GM12878 (cell line): ENCODE results near the gene FGD5. TPM values are rescaled to one million over a fixed set of nuclear protein-coding genes. Genes with fewer than 3 reads are reported as not detected.

Source experiments
- ATAC-seq: fragments of 200-7000 bp; cut with Tn5 transposase; 3 replicates; pipeline ENCODE4 v1.9.1; 2020; ENCODE audit warnings: mild to moderate bottlenecking, moderate library complexity
- BruUV-seq: library from RNA; stranded (reverse); fragments of 400-500 nt; replicated peaks from 2 replicates; lab custom pipeline; 2021; lab: Mats Ljungman, UMichigan
- CTCF ChIA-PET: fragments of 300-600 bp; sonication (Branson Sonifier 250); formaldehyde crosslinking; extraction: SDS; loops from one replicate; lab custom pipeline; 2021; ENCODE audit warnings: inconsistent platforms; lab: Yijun Ruan, JAX
- POLR2A ChIA-PET: fragments of 350-600 bp; formaldehyde crosslinking; extraction: SDS; loops from one replicate; lab custom pipeline; 2021; ENCODE audit warnings: inconsistent platforms; lab: Charles Lee
- RAD21 ChIA-PET: fragments of 300-600 bp; sonication (Branson Sonifier 250); formaldehyde crosslinking; loops from one replicate; lab custom pipeline; 2023; ENCODE audit warnings: antibody characterized with exemption; ENCODE audit not compliant: unreplicated experiment; lab: Charles Lee
- SMC1A ChIA-PET: fragments of 300-600 bp; sonication (Branson Sonifier 250); formaldehyde crosslinking; loops from one replicate; lab custom pipeline; 2023; ENCODE audit not compliant: unreplicated experiment, uncharacterized antibody; lab: Charles Lee
- DNase-seq: peaks from one replicate; pipeline ENCODE4 v3.0.0-alpha.2; 2011; ENCODE audit warnings: low read depth, low spot score
- FAIRE-seq: peaks from 3 replicates; lab custom pipeline; 2011; peaks lifted over from hg19 to GRCh38; lab: Jason Lieb, UNC
- H2AFZ ChIP-seq: 2 replicates; pipeline ENCODE4 v1.6.0; 2011; ENCODE audit warnings: low read depth, low read length, control low read depth; ENCODE audit not compliant: control insufficient read depth
- H3K27ac ChIP-seq: 2 replicates; pipeline ENCODE4 v1.5.1; 2011; ENCODE audit warnings: control low read depth; ENCODE audit not compliant: control insufficient read depth, insufficient read depth
- H3K27me3 ChIP-seq, 2 experiments: replicated peaks in 1 of 2; 2 replicates each; pipeline versions ENCODE4 v1.6.0 to v1.6.1; 2011; ENCODE audit warnings: low read length in 1 of 2; ENCODE audit not compliant: control insufficient read depth in 2 of 2, insufficient read depth in 2 of 2
- H3K36me3 ChIP-seq, 2 experiments: 2 replicates each; pipeline ENCODE4 v1.5.1; 2011; ENCODE audit warnings: low read length in 1 of 2; ENCODE audit not compliant: control insufficient read depth in 2 of 2, insufficient read depth in 2 of 2
- H3K4me1 ChIP-seq: 2 replicates; pipeline ENCODE4 v1.6.1; 2011; ENCODE audit warnings: mild to moderate bottlenecking, low read length, moderate library complexity, mixed read lengths; ENCODE audit not compliant: control insufficient read depth, insufficient read depth
- H3K4me2 ChIP-seq: 2 replicates; pipeline ENCODE4 v1.6.0; 2011; ENCODE audit warnings: control low read depth; ENCODE audit not compliant: control insufficient read depth, insufficient read depth
- H3K4me3 ChIP-seq: fragments of 200-600 bp; sonication (generic); 2 replicates; pipeline ENCODE4 v1.5.1; 2016
- H3K79me2 ChIP-seq: 2 replicates; pipeline ENCODE4 v1.6.0; 2011; ENCODE audit warnings: low read length; ENCODE audit not compliant: control insufficient read depth, insufficient read depth
- H3K9ac ChIP-seq: 2 replicates; pipeline ENCODE4 v1.8.0; 2011; ENCODE audit warnings: low read length, control low read depth, mixed read lengths; ENCODE audit not compliant: control insufficient read depth, insufficient read depth
- H3K9me3 ChIP-seq: replicated peaks from 3 replicates; pipeline ENCODE4 v1.5.1; 2011; ENCODE audit warnings: mild to moderate bottlenecking, low read length; ENCODE audit not compliant: control insufficient read depth, insufficient read depth
- H4K20me1 ChIP-seq: 2 replicates; pipeline ENCODE4 v1.6.0; 2011; ENCODE audit not compliant: control insufficient read depth, insufficient read depth
- CEBPB ChIP-seq, 2 experiments: fragments of 150-350 bp in 1 of 2; IDR thresholded peaks; 2 replicates each; pipeline ENCODE4 v1.6.1; 2012 to 2014; ENCODE audit warnings: low read depth in 2 of 2, low read length in 2 of 2, borderline replicate concordance in 1 of 2, inconsistent platforms in 1 of 2
- EED ChIP-seq: sonication (generic); IDR thresholded peaks from 2 replicates; pipeline ENCODE4 v1.6.1; 2016; ENCODE audit warnings: antibody characterized with exemption, low read depth
- FOS ChIP-seq: IDR thresholded peaks from 3 replicates; pipeline ENCODE4 v1.6.1; 2011; ENCODE audit warnings: borderline replicate concordance; ENCODE audit not compliant: insufficient read length; ENCODE audit errors: extremely low read depth
- IKZF1 ChIP-seq: fragments of 450-650 bp; conservative IDR thresholded peaks from 2 replicates; pipeline ENCODE4 v1.6.1; 2017; ENCODE audit warnings: antibody characterized with exemption, mild to moderate bottlenecking
- IRF4 ChIP-seq: IDR thresholded peaks from 2 replicates; pipeline ENCODE4 v1.6.1; 2011; ENCODE audit warnings: low read depth, low read length
- LARP7 ChIP-seq: fragments of 450-650 bp; IDR thresholded peaks from 2 replicates; pipeline ENCODE4 v1.6.1; 2017; ENCODE audit warnings: mild to moderate bottlenecking
- MTA2 ChIP-seq: fragments of 450-650 bp; IDR thresholded peaks from 2 replicates; pipeline ENCODE4 v1.6.1; 2016; ENCODE audit warnings: low read depth, mild to moderate bottlenecking, moderate library complexity
- NFYB ChIP-seq: IDR thresholded peaks from 2 replicates; pipeline ENCODE4 v1.6.1; 2011; ENCODE audit warnings: low read depth, mild to moderate bottlenecking, low read length, improper control_type of control experiment, moderate library complexity; ENCODE audit not compliant: insufficient read depth
- RBBP5 ChIP-seq: fragments of 200-600 bp; sonication (generic); conservative IDR thresholded peaks from 2 replicates; pipeline ENCODE4 v1.6.1; 2016
- SMAD5 ChIP-seq: IDR thresholded peaks from 2 replicates; pipeline ENCODE4 v1.6.1; 2016; ENCODE audit warnings: antibody characterized with exemption, low read depth
- YBX1 ChIP-seq: fragments of 450-650 bp; IDR thresholded peaks from 2 replicates; pipeline ENCODE4 v1.6.1; 2016; ENCODE audit warnings: antibody characterized with exemption
- WGBS: methylation state at CpG from one replicate; pipeline ENCODE4 v1.1.6; 2016; ENCODE audit warnings: low lambda C conversion rate; ENCODE audit not compliant: insufficient replicate concordance, insufficient coverage; ENCODE audit errors: missing lambda C conversion rate; 5-methylcytosine and 5-hydroxymethylcytosine counted together
- in situ Hi-C: fragments of 300-500 bp; cut with MboI; formaldehyde crosslinking; loops from 9 replicates; pipeline ENCODE4 v1.14.3; 2018; ENCODE audit warnings: mixed read lengths
- intact Hi-C: fragments of 100-400 bp; cut with micrococcal nuclease; formaldehyde crosslinking; loops from one replicate; pipeline ENCODE4 v1.14.2; 2022; ENCODE audit not compliant: unreplicated experiment
- polyA plus RNA-seq, 11 experiments: library from polyadenylated mRNA; depleted of rRNA in 4 of 11; unstranded in 6 of 11; stranded (reverse) in 5 of 11; fragments of >200 nt; fragmentation: Nextera tagmentation in 4 of 11; fragmentation: Illumina TruSeq in 1 of 11; extraction: Ambion mirVana in 4 of 11; extraction: Trizol in 1 of 11; gene quantifications; 1 replicate in 1 of 11; 2 replicates in 10 of 11; pipeline versions ENCODE4 v1.2.1 to v1.2.3, GENCODE V29; 2011 to 2016; ENCODE audit warnings: inconsistent platforms in 2 of 11, missing spikeins in 2 of 11, low read depth in 1 of 11
- total RNA-seq, 4 experiments: library from RNA; depleted of rRNA in 3 of 4; stranded (reverse); fragments of >200 nt in 3 of 4; fragmentation: Illumina TruSeq in 1 of 4; extraction: Trizol in 1 of 4; gene quantifications; 2 replicates each; pipeline versions ENCODE4 v1.2.1 to v1.2.3, GENCODE V29; 2013 to 2021
- TF ChIP-seq, protein P1 (sequence below): fragments of 450-650 bp; IDR thresholded peaks from 2 replicates; pipeline ENCODE4 v1.6.1; 2016; ENCODE audit warnings: mild to moderate bottlenecking
- TF ChIP-seq, protein P2 (sequence below): IDR thresholded peaks from 2 replicates; pipeline ENCODE4 v1.6.1; 2011; ENCODE audit warnings: low read depth, mild to moderate bottlenecking, low read length, moderate library complexity, borderline replicate concordance; ENCODE audit errors: extremely low read depth
- TF ChIP-seq, protein P3 (sequence below): IDR thresholded peaks from 2 replicates; pipeline ENCODE4 v1.6.1; 2011; ENCODE audit warnings: mild to moderate bottlenecking, low read depth, low read length, moderate library complexity; ENCODE audit not compliant: insufficient replicate concordance

FGD5 gene
- total and polyA plus RNA-seq, 10 of the 15 experiments (the other 5 are each of a cell fraction or from before 2014, with no cell fraction given) = 0.03 to 0.13 (median 0.11) TPM; not detected in 3

DNA sequence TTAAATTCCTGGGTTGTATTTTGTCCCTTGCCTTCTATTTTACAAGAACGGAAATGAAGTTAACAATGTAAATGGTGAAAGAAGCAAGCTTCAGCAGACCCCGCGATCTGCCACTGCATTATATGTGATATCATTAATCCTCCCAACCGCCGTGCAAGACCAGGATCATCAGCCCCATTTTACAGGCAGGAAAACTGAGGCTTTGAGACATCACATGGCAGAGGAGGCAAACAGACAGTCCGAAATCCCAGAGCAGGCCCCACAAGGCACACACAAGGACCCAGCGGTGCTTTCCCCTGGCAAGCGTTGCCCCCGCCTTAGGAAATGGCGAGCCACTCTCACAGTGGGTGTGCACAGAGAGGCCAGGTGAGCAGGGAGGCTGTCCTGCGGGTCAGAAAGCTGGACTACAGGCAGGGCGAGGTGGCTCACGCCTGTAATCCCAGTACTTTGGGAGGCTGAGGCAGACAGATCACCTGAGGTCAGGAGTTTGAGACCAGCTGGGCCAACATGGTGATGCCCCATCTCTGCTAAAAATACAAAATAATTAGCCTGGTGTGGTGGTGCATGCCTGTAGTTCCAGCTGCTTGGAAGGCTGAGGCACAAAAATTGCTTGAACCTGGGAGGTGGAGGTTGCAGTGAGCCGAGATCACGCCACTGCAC lies 16.2 kb downstream of the FGD5 start:
- H3K9me3 ChIP-seq = no peaks in the 10 kb centered on the region
- SMC1A ChIA-PET = interaction anchor here (1.0 kb wide), 1 partner anchor 54 kb away, joined by 3 read pairs; no protein-coding TSS in a partner anchor
- 39% methylated on average over 15 of the region's 15 CpGs for WGBS
- in situ Hi-C loops (no loop called here), intact Hi-C loops (no loop called here)
- DNase-seq (no peak), FAIRE-seq (no peak), ATAC-seq (no peak)
- no peaks in the 10 kb centered on the region for H3K36me3 ChIP-seq
- CTCF ChIA-PET = no interaction called here
- RAD21 ChIA-PET = interaction anchor here (1.4 kb wide), 1 partner anchor 39 kb away, joined by 4 read pairs; no protein-coding TSS in a partner anchor
- no TSS peak for BruUV-seq
- H3K27me3 ChIP-seq = peaks cover 10 to 12% of the 10 kb centered on the region in 2 experiments
- TF ChIP-seq FOS = no peak
- TF ChIP-seq, protein P1, sequence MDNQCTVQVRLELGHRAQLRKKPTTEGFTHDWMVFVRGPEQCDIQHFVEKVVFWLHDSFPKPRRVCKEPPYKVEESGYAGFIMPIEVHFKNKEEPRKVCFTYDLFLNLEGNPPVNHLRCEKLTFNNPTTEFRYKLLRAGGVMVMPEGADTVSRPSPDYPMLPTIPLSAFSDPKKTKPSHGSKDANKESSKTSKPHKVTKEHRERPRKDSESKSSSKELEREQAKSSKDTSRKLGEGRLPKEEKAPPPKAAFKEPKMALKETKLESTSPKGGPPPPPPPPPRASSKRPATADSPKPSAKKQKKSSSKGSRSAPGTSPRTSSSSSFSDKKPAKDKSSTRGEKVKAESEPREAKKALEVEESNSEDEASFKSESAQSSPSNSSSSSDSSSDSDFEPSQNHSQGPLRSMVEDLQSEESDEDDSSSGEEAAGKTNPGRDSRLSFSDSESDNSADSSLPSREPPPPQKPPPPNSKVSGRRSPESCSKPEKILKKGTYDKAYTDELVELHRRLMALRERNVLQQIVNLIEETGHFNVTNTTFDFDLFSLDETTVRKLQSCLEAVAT = no peak
- no peak for TF ChIP-seq SMAD5
- TF ChIP-seq EED = no peak
- no peak for TF ChIP-seq CEBPB (IDR thresholded peaks at IDR 0.05; ENCODE audit: borderline replicate concordance in 1 of 2, low read depth in 2 of 2, low read length in 2 of 2)
- TF ChIP-seq, protein P2, sequence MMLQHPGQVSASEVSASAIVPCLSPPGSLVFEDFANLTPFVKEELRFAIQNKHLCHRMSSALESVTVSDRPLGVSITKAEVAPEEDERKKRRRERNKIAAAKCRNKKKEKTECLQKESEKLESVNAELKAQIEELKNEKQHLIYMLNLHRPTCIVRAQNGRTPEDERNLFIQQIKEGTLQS = no peak
- TF ChIP-seq, protein P3, sequence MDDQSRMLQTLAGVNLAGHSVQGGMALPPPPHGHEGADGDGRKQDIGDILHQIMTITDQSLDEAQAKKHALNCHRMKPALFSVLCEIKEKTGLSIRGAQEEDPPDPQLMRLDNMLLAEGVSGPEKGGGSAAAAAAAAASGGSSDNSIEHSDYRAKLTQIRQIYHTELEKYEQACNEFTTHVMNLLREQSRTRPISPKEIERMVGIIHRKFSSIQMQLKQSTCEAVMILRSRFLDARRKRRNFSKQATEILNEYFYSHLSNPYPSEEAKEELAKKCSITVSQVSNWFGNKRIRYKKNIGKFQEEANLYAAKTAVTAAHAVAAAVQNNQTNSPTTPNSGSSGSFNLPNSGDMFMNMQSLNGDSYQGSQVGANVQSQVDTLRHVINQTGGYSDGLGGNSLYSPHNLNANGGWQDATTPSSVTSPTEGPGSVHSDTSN = no peak
- TF ChIP-seq NFYB = no peak
- no peak for TF ChIP-seq RBBP5
- TF ChIP-seq IRF4 = no peak
- no peak for TF ChIP-seq YBX1
- no peak for TF ChIP-seq LARP7
- TF ChIP-seq IKZF1 = no peak
- TF ChIP-seq MTA2 = no peak
- POLR2A ChIA-PET = no interaction called here
- no peak overlapping the region for H2AFZ ChIP-seq
- H3K79me2 ChIP-seq = no peaks in the 10 kb centered on the region
- H3K27ac ChIP-seq = no peak overlapping the region
- H3K4me2 ChIP-seq = no peak overlapping the region
- no peaks in the 10 kb centered on the region for H4K20me1 ChIP-seq
- H3K4me1 ChIP-seq = no peaks in the 10 kb centered on the region; the same call in 1 of the 2 replicates
- no peak overlapping the region for H3K9ac ChIP-seq
- H3K4me3 ChIP-seq = no peak overlapping the region
